Stimulated activated CD4-positive, alpha-beta T cell treated with anti-CD3 and anti-CD28 coated beads, Interleukin-15, amount 100 ng/mL, for 48 hours (primary cell): ENCODE measurements around the gene COL11A1.

Source experiments
- DNase-seq, 2 donors: peaks; one replicate each; pipeline ENCODE4 v3.0.0-alpha.2; 2020; ENCODE audit warnings: low read depth in 2 of 2

The COL11A1 gene

GRCh38 chr1:102901996-102902395 lies 206.3 kb downstream of the COL11A1 start:
- no peak for DNase-seq

DNA sequence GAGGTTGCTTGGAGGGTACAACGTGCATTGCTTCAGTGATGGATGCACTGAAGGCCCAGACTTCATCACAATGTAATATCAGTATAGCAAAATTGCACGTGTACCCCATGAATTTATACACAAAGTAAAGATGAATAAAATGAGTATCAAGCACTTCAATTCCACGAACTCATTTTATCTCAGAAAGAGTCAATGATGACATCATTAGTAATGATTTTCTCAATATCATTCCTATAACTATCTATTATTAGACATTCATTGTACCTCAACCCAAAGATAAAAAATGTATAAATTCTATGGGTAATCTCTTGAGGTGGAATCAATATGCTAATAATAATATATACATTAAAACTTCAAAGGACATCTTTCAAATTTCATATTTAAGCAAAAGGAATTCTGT lies 208.4 kb downstream of the COL11A1 start:
- DNase-seq, result no peak

GRCh38 chr1:102897557-102897956 lies 210.8 kb downstream of the COL11A1 start:
- no peak for DNase-seq

GRCh38 chr1:102896771-102897170 lies 211.6 kb downstream of the COL11A1 start:
- no peak for DNase-seq

DNA sequence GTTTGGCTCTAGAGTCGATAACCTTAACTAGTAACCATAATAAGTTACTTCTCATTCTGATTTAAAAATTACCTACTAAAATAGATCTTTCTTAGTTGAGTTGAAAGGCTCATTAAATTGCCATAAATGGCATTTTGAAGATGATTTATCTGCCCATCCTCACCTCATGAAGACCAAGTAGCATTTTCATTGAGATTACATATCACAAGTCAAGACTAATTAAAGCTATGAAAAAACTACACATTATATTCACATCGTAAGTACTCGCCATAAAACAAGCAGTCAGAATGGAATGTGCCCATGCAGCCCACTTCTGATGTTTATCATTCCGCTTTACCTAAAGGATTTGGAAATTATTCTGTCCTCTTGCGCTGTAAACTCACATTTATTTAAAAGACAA lies 212.0 kb downstream of the COL11A1 start:
- no peak for DNase-seq

DNA sequence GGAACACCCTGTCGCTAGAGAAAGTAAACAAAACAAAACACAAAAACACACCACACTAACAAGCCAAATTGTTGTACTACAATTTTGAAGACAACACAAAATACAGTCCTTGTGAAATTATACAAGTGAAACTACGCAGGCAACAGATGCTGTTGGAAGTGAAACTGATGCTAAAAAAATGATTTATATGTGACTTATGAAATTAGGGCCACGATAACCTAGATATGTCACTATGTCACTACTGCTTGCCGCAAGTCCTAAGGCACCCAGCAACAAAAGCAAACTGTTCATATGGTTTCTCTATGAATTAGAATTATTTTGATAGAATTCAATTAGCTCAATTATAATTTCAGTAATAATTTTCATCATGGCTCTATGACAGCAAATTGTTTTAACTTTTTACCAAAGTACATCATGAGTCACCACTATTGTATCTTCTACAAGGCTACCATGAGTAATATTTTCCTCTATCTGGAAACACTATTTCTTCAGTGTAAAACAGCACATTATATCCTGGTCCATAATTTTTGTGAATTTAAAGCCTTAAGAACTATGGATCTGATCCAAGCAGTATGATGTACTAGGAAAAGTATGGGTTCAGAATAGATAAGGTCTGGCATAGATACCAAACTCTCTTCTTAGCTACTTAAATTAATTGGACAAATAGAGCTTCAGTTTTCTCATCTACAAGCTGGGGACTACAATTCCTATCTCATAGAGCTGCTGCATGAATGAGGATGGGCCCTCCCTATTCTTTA lies 216.3 kb downstream of the COL11A1 start:
- no peak for DNase-seq

- DNase-seq, result no peak
Observed at GRCh38 chr1:102886638-102887037, 221.7 kb downstream of the COL11A1 start.

DNA sequence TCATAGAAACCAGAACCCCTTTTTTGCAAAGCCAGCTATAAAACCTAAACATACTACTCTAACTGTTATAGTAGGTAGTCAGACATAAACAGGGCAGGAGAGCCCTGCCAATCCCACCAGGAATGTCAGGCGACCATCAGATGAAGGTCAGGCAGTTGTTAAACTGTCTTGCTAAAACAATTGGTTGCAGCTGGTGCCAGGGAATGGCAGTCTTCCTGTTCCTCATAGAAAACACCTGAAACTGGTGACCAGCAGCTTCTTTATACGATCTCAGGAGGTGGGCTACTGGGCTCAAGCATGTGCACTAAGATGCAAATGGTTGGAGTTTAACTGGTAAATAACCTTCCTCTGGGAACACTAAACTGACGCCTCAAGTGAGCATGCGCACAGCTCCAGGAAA lies 224.1 kb downstream of the COL11A1 start:
- DNase-seq, result no peak

DNA sequence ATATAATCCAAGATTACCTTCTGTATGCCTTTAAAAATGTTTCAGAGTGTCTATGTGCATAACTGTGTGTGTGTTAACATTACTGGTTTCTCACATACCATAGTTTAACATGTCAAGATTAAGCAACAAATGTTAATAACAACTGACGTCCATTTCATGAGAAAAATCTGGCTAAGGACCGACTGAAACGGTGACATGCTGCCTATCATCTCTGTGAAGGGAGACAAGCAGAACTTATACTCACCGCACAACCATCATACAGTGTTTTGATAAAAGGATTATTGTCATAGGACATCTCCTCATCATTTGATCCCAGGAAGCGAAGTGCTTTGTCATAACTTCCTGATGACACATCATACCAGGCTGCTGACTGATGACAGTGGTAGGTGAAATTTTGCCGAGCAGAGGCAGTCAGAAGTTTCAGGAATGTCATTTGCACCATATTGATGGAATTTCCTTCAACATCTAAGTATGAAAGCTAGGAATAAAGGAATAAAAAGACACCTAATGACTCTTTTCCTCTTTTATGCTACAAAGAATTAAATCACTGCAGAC lies 228.8 kb downstream of the COL11A1 start:
- no peak for DNase-seq

DNA sequence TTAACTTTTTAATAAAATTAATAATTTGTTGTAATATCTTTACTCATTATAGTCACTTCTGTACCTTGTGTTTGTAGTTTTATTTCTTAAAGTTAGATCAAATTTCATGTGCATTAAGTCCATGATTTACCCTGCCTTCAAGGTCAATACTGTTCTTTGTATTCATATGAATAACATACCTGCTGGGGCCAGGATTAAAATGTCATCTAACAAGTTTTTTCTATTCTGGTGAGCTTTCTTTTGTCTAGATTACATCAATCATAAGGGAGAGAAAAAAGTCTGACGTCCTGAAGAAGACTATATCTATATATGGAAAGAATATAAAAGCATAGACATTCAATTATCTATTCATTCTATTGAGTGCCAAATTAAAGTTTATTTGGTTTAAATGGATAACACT lies 232.6 kb downstream of the COL11A1 start:
- DNase-seq, result no peak

DNA sequence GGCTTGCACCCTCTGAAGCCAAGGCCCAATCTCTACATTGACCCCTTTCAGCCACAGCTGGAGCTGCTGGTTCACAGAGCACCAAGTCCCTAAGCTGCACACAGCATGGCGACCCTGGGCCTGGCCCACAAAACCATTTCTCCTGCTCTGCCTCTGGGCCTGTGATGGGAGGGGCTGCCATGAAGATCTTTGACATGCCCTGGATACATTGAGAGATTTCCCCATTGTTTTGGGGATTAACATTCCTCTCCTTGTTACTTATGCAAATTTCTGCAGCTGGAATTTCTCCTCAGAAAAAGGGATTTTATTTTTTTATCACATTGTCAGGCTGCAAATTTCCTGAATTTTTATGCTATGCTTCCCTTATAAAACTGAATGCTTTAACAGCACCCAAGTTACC lies 235.8 kb downstream of the COL11A1 start:
- DNase-seq, result no peak

DNA sequence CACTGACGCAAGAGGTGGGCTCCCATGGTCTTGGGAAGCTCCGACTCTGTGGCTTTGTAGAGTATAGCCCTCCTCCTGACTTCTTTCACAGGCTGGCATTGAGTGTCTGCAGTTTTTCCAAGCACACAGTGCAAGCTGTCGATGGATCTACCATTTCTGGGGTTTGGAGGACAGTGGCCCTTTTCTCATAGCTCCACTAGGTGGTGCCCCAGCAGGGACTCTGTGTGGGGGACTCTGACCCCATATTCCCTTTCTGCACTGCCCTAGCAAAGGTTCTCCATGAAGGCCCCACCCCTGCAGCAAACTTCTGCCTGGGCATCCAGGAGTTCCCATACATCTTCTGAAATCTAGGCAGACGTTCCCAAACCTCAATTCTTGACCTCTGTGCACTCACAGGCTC lies 236.2 kb downstream of the COL11A1 start:
- no peak for DNase-seq

DNA sequence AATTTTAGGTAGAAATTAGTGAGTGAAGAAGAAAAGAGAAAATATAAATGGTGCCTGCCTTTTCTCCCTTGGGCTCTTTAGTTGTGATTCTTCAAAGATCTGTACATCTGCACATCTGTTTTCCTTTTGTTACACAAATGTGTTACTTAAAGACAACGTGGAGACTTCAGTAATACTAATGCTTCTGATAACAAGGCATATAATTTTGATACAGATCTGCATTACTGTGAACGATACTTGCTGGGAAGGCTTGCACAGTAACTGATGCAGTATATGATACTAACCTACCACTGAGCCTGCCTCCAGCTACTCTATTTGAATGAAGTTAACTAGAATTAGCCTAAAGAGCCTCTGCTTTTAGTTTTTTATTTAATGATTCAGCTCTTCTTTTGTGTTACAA lies 244.6 kb downstream of the COL11A1 start:
- no peak for DNase-seq

DNA sequence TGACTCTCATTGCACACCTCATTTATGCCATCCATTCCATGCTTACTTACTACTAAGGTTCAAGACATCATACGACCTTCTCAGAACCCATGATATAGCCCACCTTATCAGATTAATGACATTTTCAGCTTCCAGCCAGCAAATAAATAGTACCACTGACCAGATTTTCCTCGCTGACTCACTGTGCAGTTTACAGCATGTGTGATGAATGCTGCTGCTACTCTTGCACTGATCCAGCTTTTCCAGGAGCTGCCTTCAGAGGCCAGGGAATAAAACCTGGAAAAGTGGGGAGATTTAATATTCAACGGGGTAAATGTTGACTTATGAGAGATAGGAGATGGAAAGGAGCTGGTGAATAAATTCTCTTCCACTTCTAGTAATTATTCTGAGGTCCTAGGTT lies 247.1 kb downstream of the COL11A1 start:
- no peak for DNase-seq

DNA sequence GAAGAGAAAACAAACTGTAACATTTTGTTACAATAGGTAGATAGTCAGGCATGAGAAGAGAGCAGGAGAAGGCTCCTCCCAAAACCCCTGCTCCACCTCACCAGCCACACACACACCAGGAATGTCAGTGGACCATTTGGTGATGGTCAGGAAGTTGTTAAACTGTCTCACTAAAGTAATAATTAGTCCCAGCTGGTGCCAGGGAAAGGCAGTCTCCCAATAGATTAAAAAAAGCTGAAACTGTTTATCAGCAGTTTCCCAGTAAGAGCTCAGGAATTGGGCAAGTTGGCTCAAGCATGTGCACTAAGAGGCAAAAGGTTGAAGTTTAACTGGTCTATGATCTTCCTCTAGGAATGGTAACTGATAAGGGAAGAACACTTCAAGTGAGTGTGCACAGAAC lies 249.6 kb downstream of the COL11A1 start:
- DNase-seq, result no peak

DNA sequence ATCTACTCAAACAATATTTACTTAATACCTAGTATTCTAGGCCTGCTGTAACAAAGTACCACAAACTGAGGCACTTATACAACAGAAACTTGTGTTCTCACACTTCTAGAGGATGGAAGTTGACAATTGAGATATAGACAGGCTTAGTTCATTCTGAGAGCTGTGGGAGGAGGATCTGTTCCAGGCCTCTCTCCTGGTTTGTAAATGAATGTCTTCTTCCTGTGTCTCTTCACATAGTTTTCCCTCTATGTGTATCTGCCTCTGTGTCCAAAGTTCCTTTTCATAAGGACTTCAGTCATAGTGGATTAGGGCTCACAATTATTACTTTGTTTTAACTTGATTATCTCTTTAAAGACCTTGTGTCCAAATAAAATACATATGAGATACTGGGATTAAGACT lies 251.1 kb downstream of the COL11A1 start:
- no peak for DNase-seq

- DNase-seq, result no peak
Observed at GRCh38 chr1:102853701-102854187, 254.6 kb downstream of the COL11A1 start.

DNA sequence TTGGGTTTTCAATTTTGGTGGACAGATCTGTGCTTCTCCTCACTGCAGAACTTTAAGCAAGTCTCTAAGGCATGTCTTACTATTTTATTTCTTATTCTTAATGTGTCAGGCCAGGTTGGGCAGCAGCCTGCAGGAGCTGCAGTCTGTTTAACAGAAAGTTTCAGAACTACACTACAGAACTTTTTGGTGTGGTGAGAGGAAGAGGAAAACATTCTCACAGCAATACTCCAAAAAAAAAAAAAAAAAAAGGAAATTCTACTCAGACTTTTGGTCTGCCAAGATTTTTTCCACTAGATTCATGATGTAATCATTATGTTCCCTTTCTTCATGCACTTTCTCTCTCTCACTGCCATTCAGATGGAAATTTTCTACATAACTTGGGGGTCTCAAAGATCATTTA lies 255.2 kb downstream of the COL11A1 start:
- DNase-seq, result no peak

GRCh38 chr1:102852613-102853012 lies 255.7 kb downstream of the COL11A1 start:
- no peak for DNase-seq

- DNase-seq, result no peak
Observed at GRCh38 chr1:102851616-102852015, 256.7 kb downstream of the COL11A1 start.

GRCh38 chr1:102842606-102843005 lies 265.7 kb downstream of the COL11A1 start:
- DNase-seq, result no peak

DNA sequence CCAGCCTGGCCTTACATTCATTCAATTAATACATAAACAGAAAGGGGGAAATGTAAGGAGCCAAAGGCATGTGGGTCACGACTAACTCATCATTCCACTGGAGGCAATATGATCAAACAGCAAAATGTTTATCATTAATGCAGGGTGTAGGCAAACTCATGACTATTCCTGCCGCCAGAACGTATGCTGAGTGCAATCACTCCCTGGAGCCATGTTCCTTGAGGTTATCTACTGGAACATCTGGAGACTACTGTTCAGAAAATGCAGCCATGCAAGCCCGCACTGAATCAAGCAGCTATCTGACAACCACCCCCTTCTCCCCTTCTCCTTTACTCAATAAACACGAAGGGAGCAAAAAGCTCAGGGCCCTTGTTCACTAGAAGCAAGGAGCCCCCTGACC lies 267.6 kb downstream of the COL11A1 start:
- DNase-seq, result no peak

DNA sequence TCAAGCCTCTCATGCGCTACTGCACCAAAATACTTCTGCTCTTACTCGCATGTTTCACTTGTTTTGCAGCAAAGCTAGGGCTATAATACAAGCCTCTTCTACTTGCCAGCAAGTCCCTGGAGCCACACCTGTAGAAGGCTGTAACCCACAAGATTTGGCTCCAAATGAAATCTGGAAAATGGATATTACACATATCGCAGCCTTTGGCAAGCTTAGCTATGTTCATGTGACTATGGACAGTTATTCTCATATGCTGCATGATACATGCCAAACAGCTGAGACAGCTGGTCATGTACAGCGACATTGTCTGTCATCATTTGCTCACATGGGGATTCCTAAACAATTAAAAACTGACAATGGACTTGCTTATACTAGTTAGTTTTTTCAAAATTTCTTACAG lies 270.3 kb downstream of the COL11A1 start:
- no peak for DNase-seq

GRCh38 chr1:102837551-102837950 lies 270.8 kb downstream of the COL11A1 start:
- DNase-seq, result no peak
